ENCODE measurements around the gene GAD2. TPM values are rescaled to one million over a fixed set of nuclear protein-coding genes. Genes with fewer than 3 reads are reported as not detected.

GAD2 gene
- polyA plus RNA-seq, 1 donor = 0.15 TPM

DNA sequence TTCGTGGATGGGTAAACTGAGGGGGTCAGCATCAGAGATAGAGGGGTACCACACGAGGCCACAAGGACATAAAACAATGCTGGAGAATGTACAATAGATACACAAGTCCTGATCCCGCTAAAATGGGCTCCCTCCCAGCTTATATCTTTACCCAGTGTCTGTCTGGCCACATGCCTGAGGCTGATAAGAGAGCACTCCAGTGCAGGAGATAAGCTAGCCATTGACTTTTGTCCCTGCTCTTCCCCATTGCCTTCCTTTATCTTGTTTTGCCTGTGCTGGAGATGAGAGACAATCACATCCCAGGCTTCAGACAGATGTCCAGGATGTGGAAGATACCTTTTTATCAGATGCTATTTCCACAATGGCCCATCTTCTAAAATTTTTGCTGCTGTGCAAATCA, 6.0 kb downstream of the GAD2 start:
- no peak for DNase-seq (ENCODE audit: low read depth)

- no peak for DNase-seq (ENCODE audit: low read depth)
These were observed 8.7 kb downstream of the GAD2 start for GRCh38 chr10:26225322-26225721.

DNA sequence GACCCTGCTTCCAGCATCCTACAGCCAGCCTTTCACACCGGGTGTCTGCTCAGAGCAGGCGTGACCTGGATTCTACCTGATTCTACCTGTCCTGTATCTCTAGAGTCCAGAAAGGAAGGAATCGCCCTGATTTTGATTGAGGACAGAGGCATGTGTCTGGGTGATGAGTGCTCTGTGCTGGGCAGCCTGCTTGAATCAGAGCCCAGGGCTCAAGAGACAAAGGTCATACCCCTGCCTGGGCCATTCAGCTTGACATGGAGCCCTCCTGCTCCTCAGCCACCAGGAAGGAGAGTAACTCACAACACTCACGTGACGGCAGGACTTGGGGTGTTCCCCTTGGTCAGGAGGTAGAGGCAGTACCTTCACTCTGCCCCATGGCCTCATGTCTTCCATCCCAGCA, 11.2 kb downstream of the GAD2 start:
- no peak for DNase-seq (ENCODE audit: low read depth)

DNA sequence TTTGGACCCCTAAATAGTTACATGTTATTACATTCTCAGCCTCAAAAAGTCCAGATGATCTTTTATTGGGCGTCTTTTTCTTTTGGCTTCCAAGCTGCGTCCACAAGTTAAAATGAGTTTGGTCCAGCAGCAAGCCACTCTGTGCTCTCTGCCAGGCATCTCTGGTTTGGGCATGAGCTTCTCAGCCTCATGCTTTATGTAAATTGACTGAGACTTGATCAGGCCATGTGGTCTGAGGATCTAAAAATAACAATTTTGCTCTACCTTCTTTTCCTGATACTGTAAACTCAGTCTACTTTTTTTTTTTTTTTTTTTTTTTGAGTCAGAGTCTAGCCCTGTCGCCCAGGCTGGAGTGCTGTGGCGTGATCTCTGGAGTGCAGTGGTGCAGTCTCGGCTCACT, 15.6 kb downstream of the GAD2 start:
- DNase-seq (ENCODE audit: low read depth) = no peak

DNA sequence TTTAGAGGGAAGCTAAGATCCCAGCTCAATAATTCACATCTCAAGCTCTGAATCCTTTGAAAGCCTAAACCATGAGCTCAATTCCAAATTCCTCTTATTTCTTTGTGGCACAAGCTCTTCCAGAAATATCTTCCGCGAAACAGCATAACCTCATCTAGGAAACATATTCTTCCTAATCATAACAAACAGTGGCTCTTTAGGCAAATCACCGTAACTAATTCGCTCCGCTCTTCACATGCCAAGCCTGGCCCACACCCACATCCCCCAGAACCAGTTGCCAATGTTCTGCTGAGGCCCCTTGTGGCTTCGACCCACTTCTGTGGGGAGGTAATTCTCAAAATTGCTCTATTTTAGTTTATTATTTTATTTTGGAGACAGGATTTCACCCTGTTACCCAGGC, 19.2 kb downstream of the GAD2 start:
- no peak for DNase-seq (ENCODE audit: low read depth)

DNA sequence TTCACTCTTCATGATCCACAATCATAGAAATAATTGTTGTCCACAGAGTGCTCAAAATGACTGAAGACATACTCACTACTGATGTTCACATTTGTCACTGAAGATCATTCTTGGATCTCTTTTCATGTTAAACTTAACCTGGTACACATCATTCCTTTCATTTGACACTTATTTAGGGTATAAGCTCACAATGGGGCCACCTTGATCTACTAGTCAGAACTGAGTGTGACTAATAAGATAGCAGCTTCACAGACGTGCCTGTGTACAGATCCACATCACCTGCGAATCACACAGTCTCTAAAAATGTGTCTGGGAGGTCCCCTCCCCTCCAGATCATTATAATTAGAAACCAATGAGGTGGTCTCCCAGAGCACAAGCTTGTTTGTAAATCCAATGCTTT, 21.8 kb downstream of the GAD2 start:
- DNase-seq (ENCODE audit: low read depth) = no peak

DNA sequence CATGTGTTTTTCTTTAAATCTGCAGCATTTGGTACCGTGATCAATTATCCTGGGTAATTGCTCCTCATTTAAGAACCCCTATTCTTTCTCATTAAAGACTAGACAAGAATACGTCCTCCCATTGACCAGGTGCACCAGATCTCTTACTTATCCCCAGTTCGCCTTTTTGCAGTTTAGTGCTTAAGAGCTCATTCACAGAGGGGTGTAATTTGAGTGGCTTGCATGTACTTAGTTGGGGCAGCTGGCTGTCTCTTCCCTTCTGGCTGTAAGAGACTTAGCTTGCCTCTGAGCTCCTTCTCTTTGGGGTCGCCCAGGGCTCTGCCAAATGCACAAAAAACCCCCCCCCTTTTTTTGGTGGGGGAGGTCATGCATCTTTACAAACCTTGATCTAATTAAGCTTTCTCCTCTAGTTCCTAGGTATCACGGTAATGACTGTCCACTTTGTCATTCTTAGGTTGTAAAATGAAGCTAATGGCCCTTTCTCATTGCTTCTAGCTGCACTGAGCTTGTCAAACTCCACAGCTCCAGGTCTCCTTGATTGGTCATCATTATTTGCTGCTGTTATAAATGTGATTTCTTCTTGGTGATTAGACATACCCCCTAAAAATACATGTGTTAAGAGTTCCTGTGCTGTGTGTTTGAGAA, 26.3 kb downstream of the GAD2 start:
- DNase-seq (ENCODE audit: low read depth) = no peak

- DNase-seq (ENCODE audit: low read depth) = no peak
These were observed 26.8 kb downstream of the GAD2 start for GRCh38 chr10:26243351-26243720.

DNA sequence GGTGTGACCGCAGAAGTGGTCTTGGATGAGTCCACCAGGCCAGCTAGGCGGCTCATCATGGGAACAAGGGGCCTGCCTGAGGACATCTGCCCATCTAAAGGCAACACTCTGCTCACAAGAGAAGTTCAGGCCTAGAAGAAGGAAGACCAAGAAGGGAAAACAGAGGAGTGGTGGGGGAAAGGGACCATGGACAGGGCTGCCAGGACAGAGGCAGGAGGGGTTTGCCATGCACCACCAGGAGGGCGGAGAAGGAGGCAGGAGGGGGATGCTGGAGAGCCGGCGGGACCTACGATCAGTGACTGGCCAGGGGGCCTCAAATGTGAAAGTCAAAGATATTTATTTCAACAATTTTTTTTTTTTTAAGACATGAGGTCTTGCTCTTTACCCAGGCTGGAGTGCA, 33.1 kb downstream of the GAD2 start:
- no peak for DNase-seq (ENCODE audit: low read depth)

DNA sequence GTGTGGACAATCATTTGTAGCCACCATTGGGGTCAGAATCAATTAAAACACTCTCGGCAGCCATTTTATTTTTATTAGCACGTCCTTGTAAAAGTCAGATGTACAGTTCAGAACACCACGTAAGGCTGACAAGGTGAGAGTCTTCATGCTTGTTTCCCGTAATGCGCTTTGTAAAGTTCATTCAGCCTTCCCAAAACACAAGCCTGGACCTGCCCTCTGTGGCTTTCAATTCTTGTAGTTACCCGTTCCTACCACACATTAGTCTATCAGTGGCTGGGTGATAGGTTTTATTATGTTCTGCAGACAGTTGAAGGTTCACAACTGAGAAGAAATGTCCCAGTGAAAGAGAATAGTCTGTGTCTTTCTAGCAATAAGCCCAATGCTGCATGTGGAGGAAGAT, 35.4 kb downstream of the GAD2 start:
- DNase-seq (ENCODE audit: low read depth) = no peak

DNA sequence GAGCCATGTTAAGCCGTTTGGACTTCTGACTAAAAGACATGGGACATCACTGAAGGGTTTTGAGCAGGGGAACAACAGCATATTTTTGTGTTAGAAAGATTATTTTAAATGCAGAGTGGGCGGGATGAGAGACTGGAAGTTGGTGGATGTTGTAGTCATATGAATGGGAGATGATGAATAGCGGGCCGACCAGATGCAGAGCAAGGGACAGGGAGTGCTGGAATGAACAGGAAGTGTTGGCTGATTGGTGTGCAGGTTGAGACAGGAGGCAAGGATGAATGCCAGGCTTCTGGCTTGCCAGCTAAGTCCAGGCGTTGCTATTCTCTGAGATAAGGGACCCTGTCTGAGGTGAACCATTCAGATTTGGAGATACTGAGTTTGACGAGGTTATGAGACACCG, 38.0 kb downstream of the GAD2 start:
- no peak for DNase-seq (ENCODE audit: low read depth)

DNA sequence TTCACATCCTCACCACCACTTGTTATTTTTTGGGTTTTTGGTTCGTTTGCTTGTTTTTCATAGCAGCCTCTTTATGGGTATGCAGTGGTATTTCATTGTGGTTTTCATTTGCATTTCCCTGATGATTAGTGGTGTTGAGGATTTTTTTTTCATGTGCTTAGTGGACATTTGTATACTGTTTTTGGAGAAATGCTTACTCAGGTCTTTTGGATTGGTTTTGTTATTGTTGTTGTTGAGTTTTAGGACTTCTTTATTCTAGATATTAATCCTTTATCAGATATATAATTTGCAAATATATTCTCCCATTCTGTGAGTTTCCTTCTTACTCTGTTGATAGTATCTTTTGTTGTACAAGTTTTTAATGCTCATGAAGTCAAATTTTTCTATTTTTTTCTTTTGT, 42.8 kb downstream of the GAD2 start:
- DNase-seq (ENCODE audit: low read depth) = no peak

GRCh38 chr10:26269754-26270153, 53.2 kb downstream of the GAD2 start:
- DNase-seq (ENCODE audit: low read depth) = peak; percentile 14

DNA sequence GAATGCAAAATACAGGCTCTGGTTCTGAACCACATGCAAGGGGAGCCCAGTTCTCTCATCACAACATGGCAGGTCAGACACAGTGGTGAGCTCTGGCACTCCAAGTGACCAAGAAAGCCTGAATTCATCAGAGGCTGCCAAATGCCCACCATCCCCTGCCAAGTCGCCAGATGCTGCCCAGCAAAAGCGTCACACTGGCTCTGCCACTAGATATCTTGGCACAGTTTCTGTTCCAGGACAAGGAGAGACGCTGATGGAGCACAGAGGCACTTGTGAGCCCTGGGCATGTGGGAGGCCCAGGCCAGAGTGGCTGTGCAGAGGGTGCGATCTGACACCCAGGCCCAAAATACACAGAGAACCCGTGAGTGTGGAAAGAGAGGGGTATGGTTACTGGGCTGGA, 57.8 kb downstream of the GAD2 start:
- no peak for DNase-seq (ENCODE audit: low read depth)

- DNase-seq (ENCODE audit: low read depth) = no peak
These were observed 61.7 kb downstream of the GAD2 start for GRCh38 chr10:26278295-26278694.

- no peak for DNase-seq (ENCODE audit: low read depth)
These were observed 73.7 kb downstream of the GAD2 start for GRCh38 chr10:26290236-26290635.

DNA sequence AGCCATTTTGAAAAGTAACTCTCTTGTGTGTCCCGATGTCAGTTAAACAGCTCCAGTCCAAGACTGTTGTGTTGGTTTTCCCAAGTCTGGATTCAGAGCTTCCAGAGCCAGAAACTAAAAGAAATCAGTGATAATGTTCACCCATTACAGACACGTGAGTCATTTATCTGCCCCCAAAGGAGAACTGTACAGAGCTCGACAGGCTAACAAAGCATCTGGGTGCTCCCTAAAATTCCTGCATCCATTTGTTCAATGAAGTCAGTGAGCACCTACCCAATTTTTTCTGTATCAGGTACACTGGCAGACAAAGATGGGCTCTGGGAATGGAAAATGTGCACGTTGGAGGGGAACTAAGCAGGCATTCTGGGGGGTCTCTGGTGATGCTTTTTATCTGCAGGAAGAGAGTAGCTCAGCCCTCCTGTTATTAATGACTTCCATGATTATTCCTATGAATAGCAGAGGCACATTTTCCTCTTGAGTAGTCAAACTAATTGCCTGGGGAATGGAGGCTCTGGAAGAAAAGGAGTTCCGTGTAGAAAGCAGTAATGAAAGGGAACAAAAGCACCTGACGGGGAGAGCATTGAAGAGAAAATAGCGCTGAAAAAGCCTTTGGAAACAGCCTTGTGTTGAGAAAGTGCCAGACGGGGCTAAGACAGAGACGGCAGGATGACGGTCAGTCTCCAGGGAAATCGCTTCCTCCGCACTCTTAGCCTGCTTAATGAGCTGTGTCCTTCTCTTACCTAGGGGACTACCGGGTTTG, 75.3 kb downstream of the GAD2 start:
- no peak for DNase-seq (ENCODE audit: low read depth)

DNA sequence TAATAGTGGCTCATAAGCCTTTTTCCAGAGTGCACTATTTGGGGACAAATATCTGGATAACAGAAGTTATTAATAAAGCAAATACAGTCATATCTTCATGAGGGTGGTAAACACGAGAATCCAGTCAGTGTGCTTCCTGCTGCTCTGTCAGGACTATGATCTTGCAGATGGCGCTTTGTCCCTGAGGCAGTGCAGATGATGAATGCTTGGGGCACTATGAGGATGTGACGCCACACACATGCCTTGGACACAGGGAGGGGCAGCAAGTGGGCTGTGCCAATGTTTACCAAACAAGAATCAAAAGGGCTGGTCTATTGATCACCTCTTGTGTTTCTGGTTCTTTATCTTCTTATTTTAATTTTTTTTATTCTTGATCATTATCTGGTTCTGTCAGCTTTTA, 79.8 kb downstream of the GAD2 start:
- DNase-seq (ENCODE audit: low read depth) = no peak

DNA sequence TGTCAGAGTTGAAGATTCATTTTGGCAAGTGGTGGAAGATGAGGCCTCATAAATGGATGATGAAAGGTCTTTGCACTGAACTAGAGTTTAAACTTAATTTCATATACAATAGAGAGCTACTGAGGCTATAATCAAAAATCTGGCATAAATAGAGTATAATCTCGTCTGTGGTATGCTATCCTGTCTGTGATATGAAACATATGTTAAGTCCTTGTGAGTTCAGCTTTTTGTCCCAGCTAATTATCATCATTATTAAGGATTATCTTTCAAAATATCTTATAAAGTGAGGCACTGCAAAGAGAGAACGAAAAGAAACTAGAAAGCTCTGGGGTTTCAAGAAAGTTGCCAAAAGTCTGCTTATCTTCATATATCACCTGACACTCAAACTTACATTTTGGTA, 83.4 kb downstream of the GAD2 start:
- no peak for DNase-seq (ENCODE audit: low read depth)

DNA sequence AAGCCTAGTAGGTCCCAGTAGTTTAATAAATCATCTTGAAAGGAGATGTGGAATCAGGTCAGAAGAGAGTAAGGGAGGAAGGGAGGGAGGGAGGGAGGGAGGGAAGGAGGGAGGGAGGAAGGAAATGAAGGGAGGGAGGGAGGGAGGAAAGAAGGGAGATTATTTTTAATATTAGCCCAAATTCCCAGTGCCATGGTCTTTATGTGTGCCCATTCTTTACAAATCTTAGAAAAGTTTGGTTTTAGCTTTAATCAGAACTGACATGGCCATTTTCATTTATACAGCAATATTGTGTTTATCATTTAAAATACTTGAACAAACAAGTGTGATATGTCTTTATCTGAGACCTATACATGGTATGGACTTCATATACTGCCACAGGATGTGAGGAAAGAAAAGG, 86.8 kb downstream of the GAD2 start:
- DNase-seq (ENCODE audit: low read depth) = no peak

- no peak for DNase-seq (ENCODE audit: low read depth)
These were observed 93.8 kb downstream of the GAD2 start for GRCh38 chr10:26310361-26310760.

GRCh38 chr10:26311383-26311940, 94.9 kb downstream of the GAD2 start:
- no peak for DNase-seq (ENCODE audit: low read depth)

- no peak for DNase-seq (ENCODE audit: low read depth)
These were observed 97.9 kb downstream of the GAD2 start for GRCh38 chr10:26314265-26315013.

Measured in forelimb muscle (tissue), 1 donor.